Right forelimb (tissue), 1 donor: ENCODE measurements around the gene NVL.
A peak's percentile ranks its signal among the peaks of the same experiment; 100 is the strongest.
"Not testable (repeated sequence)": the region's sequence is repeated elsewhere in the genome, so short reads cannot be mapped to it uniquely, and the experiment has no call there.

Experiments used
- DNase-seq: peaks from one replicate; pipeline ENCODE4 v3.0.0-alpha.2; 2018

Gene NVL

GRCh38 chr1:224329842-224330753, at the start of gene NVL:
Gene NVL, minus strand, starts transcription at chr1:224330172. Its CDS starts 45 bp downstream, at chr1:224330127.
- DNase-seq, result peak; percentile 94

- no peak for DNase-seq
Measured at GRCh38 chr1:224378855-224379631, 49.1 kb upstream of the NVL start.

GRCh38 chr1:224377676-224378006, 47.7 kb upstream of the NVL start:
- DNase-seq, result no peak

GRCh38 chr1:224375059-224375458, 45.1 kb upstream of the NVL start:
- no peak for DNase-seq

GRCh38 chr1:224373008-224373590, 43.1 kb upstream of the NVL start:
- DNase-seq, result no peak

GRCh38 chr1:224368409-224368808, 38.4 kb upstream of the NVL start:
- no peak for DNase-seq

- DNase-seq, result no peak
Measured at GRCh38 chr1:224359207-224359606, 29.2 kb upstream of the NVL start.

GRCh38 chr1:224358237-224358636, 28.3 kb upstream of the NVL start:
- DNase-seq, result no peak

- no peak for DNase-seq
Measured at GRCh38 chr1:224357626-224358124, 27.7 kb upstream of the NVL start.

GRCh38 chr1:224356685-224357625, 27.0 kb upstream of the NVL start, which contains the start of gene CNIH4:
Gene CNIH4, plus strand, starts transcription at chr1:224356879. Its CDS starts 46 bp downstream, at chr1:224356925.
- peak; percentile 92 for DNase-seq

- DNase-seq, result no peak
Measured at GRCh38 chr1:224353975-224354925, 24.3 kb upstream of the NVL start.

GRCh38 chr1:224352436-224353085, 22.6 kb upstream of the NVL start:
- DNase-seq, result not testable (repeated sequence)

GRCh38 chr1:224349716-224350115, 19.7 kb upstream of the NVL start:
- not testable (repeated sequence) for DNase-seq

GRCh38 chr1:224348137-224348536, 18.2 kb upstream of the NVL start:
- DNase-seq, result no peak

- DNase-seq, result no peak
Measured at GRCh38 chr1:224343679-224344078, 13.7 kb upstream of the NVL start.

- DNase-seq, result not testable (repeated sequence)
Measured at GRCh38 chr1:224340453-224341384, 10.7 kb upstream of the NVL start.

GRCh38 chr1:224339442-224340033, 9.6 kb upstream of the NVL start:
- DNase-seq, result no peak

- DNase-seq, result no peak
Measured at GRCh38 chr1:224338150-224338838, 8.3 kb upstream of the NVL start.
